NT2/D1 (cell line): ENCODE data around the gene ZNF729.

Source experiments
- SUZ12 ChIP-seq: IDR thresholded peaks from 2 replicates; pipeline ENCODE4 v1.6.1; 2011; ENCODE audit not compliant: insufficient read length, insufficient read depth; ENCODE audit errors: extremely low read depth
- YY1 ChIP-seq: IDR thresholded peaks from 2 replicates; pipeline ENCODE4 v1.6.1; 2011; ENCODE audit not compliant: insufficient read length, insufficient read depth
- ZNF274 ChIP-seq: IDR thresholded peaks from 2 replicates; pipeline ENCODE4 v1.6.1; 2011; ENCODE audit warnings: mild to moderate bottlenecking, low read depth, low read length

DNA sequence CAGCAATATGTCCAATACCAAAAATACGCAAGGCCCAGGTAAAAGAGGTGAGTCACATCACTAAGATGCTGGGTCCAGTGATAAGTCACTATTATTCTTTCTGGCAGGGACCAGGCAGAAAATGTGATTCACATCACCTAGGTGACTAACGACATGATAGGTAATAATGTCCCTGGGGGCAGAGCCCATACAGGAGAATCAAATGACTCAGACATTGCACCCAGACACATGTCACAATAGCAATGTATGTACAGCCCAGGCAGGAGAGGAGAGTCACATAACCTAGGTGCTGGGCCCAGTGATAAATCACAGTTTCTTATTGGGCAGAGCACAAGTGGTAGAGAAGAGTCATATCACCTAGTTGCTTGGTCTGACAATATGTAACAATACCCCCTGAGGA, 28.9 kb upstream of the ZNF729 start:
- no peak for TF ChIP-seq SUZ12
- TF ChIP-seq YY1, result no peak
- TF ChIP-seq ZNF274, result no peak
